ENCODE results near the gene PAGE2.
"Not testable (repeated sequence)": the region's sequence is repeated elsewhere in the genome, so short reads cannot be mapped to it uniquely, and the experiment has no call there.

PAGE2 gene, protein sequence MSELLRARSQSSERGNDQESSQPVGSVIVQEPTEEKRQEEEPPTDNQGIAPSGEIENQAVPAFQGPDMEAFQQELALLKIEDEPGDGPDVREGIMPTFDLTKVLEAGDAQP

DNA sequence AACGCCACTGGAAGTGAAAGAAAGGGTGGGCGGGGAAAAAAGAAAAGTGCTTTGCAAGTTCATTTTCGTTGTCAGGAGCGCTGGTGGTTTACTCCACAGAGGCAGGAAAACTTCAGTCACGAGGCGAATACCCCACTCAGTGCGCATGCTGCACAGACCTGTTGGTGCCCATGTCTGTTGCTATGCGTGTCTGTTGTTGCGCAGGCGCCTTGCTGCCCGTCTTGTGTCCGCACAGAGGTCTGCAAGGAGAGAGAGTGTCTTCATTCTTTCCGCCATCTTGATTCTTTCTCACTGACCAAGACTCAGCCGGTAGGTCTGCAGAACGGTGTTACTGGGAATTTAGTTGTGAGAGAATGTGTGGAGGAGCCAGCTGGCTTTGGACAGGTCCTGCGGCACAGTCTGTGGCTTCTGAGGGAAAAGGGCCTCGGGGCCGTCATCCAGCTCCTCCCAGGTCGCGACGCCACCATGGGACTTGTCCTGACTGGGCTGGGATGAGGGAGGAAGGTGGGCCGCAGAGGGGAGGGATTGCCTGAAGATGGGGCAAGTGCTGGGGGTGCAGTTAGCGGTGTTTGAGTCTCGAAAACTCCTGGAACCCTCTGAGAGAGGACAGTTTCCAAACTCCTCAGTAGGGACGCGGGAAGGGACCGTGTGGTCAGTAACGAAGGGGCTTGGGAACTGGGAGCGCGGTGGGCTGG lies at the start of gene PAGE2:
Gene PAGE2, plus strand, starts transcription at position 224 of the 695 bp plus-strand sequence. CDS start 1,003 bp downstream, outside the sequence.
- DNase-seq: no peak

DNA sequence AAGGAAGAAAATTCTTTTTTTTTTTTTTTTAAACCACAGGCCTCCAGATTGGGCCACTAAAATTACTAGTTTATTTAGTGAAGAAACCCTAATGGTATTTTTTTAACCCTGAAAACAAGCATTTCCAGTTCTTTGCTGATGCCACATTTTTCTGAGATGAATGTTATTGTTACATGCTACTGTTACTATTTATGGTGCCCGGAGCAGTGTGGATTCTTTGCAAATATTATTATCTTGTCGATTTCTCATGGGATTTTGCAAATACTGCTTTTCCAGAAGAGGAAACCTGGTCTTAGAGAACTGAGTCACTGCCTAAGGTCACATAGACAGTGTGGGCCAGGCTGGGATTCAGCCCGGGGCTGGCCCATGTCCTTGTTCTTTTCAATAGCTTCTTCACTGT lies 49.3 kb upstream of the PAGE2 start:
- DNase-seq: no peak

DNA sequence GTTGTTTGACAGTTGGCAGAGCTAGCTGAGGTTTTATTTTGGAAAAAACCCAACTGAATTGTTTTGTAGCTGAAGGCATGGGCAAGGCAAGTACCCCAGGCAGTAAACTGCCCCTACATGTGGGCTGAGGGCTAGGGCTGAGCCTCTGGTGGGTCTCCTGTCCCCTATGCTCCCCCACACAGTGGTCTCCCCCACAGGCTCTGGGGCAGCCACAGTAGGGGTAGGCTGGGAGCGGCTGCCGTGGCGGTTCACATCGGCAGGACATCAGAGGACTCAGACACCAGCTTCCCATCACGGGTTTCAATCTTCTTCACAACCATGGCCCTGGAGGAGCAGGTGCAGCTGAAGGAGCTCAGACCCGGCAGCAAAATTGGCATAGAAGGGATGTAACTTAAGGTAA lies 47.3 kb upstream of the PAGE2 start:
- no peak for DNase-seq

DNA sequence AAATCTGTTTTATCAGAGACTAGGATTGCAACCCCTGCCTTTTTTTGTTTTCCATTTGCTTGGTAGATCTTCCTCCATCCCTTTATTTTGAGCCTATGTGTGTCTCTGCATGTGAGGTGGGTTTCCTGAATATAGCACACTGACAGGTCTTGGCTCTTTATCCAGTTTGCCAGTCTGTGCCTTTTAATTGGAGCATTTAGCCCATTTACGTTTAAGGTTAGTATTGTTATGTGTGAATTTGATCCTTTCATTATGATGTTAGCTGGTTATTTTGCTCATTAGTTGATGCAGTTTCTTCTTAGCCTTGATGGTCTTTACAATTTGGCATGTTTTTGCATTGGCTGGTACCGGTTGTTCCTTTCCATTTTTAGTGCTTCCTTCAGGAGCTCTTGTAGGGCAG lies 38.2 kb upstream of the PAGE2 start:
- not testable (repeated sequence) for DNase-seq

DNA sequence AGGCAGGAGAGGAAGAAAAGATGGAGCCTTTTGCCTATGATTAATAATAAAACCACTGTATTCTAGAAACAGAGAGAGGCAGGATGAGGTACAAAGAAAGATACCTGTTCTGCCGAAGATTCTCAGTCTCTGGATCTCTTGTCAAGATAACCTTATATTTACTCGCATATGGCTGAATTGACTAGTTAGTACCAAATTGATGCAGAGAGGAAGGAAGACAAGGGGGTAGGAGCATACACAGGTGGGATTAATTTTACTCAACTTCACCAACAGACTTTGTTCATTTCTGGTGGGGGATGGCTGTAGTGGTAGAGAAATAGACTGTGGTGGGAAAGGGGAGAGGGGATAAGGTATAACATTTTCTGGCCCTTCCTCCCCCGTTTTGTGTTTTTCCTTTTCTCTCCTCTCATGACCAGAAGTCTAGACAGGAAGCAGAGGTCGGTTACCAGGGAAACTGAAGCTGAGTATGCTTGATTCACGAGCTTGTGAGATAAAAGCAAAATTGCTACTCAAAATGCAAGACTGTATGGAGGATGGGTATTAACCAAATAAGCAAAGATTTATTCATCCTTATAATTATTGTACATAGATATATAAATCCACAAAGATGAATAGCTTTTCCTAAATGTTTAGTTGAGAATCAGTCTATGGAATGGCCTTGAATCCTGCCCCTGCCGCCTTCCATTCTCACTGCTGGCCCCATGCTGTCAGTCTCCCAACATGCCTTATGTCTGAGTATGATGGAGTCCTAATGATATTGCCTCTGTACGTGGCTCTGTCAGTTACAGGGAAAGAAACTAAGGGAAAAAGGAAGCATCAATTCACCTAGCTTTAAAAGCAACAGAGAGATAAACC lies 31.8 kb upstream of the PAGE2 start:
- no peak for DNase-seq

DNA sequence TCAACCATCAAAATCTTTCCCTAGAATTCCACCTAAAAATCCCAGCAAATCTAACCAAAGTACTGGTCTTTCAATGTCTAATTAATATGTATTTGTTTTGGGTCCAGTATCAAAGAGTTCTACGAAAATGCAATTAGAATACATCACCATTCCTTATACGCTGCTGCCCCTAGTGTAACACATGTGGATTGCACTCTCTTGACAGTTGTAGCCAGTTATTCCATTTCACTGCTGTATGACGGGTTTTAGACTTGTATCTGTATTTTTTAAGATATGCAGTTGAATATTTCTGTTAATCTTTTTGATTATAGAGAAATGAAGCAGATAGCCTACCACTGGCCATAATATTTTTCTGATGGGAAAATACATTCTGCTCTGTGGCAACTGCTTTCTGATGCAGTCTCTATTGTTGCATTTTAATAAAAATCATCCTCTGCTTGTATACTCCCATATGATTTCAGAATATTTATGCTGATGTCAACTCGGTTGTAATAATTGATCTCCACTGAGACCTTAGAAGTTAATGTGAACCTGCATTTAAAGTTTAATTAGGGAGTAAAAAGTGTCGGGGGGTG lies 31.1 kb upstream of the PAGE2 start:
- DNase-seq: no peak

DNA sequence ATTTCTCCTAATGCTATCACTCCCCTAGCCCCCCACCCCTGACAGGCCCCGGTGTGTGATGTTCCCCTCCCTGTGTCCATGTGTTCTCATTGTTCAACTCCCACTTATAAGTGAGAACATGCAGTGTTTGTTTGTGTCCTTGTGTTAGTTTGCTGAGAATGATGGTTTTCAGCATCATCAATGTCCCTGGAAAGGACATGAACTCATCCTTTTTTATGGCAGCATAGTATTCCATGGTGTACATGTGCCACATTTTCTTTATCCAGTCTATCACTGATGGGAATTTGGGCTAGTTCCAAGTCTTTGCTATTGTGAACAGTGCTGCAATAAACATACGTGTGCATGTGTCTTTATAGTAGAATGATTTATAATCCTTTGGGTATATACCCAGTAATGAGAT lies 21.6 kb upstream of the PAGE2 start:
- DNase-seq: not testable (repeated sequence)

DNA sequence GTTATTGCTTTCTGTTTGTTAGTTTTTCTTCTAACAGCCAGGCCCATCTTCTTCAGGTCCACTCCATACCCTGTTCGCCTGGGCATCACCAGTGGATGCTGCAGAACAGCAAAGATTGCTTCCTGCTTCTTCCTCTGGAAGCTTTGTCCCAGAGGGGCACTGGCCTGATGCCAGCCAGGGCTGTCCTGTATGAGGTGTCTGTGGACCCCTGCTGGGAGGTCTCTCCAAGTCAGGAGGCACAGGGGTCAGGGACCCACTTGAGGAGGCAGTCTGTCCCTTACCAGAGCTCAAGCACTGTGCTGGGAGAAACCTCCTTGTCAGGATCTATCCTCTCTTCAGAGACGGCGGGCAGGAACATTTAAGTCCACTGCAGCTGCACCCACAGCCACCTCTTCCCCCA lies 16.5 kb upstream of the PAGE2 start:
- DNase-seq: no peak

DNA sequence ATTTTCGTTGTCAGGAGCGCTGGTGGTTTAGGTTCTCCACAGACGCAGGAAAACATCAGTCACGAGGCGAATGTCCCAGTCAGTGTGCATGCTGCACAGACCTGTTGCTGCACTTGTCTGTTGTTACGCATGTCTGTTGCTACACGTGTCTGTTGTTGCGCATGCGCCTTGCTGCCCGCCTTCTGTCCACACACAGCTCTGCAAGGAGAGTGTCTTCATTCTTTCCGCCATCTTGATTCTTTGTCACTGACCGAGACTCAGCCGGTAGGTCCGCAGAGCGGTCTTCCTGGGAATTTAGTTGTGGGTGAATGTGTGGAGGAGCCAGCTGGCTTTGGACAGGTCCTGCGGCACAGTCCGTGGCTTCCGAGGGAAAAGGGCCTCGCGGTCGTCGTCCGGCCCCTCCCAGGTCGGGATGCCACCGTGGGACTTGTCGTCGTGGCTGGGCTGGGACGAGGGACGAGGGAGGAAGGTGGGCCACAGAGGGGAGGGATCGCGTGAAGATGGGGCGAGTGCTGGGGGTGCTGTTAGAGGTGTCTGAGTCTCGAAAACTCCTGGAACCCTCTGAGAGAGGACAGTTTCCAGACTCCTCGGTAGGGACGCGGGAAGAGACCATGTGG lies 13.9 kb upstream of the PAGE2 start, which contains the start of gene PAGE2B:
Gene PAGE2B, plus strand, starts transcription at position 180 of the 617 bp plus-strand sequence. CDS start 1,012 bp downstream, outside the sequence.
- no peak for DNase-seq

DNA sequence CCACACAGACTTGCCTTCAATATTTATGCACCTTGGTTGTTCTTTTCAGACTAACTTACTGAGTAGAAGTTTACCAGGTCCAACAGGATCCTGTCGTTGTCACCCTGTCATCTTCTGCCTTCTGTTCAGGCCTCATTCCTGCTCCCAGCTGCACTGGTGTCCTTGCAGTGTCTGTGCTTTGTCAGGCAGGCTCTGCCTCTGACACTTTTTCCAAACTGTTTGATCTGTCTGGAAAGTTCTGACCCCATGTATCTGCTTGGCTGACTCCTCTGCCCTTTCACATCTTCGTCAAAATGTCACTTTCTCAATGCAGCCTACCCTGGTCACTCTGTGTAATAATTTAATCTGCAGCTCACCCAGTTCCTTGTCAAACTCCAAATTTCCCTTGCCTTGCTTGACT lies 9.9 kb downstream of the PAGE2 start:
- DNase-seq: no peak

DNA sequence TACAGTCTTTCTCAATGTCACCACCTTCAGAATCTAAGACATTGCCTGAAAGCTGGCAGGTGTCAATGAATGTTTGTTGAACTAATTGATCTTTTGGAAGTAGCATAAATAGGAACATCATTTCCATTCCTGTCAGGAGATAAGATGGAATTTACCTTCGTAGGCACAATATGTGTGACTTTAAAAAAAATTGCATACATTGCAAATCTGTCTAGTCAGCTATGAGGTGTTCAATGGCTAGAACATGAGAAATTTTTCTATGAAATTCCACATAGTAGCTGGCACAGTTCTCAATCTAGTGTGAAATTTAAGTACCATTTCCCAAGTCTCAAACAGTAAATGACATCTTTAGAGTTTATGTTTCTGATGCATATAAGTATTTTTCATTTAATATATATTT lies 10.3 kb downstream of the PAGE2 start:
- no peak for DNase-seq

DNA sequence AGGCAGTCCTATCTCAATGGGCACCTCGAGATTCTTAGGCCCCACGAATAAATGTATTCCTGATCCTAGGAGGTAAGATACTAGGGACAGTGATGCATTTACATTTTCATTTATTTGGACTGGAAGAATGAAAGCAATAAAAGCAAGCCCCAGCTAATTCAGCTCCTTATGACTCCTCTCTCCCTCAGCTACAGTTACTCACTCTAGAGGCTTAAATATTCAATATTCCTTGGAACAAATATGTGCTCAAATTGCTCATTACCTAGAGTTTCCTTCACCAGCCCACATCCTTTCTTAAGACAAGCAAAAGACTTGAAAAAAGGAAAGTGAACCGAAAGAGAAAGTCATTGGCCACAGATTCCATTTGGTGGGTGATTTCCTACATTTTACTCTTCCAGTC lies 13.9 kb downstream of the PAGE2 start:
- no peak for DNase-seq

DNA sequence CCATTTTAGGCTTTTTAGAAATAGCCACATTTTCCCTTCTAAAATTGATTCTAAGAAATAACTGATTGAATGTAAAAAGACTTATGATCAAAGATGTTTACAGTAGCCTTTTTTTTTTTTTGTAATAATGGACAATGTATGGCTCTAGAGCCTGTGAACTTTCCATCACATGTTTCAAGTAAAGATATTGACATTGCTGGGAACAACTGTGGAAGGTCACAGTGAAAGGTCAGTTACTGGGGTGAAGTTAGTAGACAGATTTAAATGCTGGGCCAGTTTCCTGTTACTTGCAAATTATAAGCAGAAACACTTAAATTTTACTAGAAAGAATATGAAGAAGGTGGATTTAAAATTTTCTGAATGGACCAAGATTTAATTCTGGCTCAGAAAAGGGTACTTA lies 18.4 kb downstream of the PAGE2 start:
- DNase-seq: no peak

DNA sequence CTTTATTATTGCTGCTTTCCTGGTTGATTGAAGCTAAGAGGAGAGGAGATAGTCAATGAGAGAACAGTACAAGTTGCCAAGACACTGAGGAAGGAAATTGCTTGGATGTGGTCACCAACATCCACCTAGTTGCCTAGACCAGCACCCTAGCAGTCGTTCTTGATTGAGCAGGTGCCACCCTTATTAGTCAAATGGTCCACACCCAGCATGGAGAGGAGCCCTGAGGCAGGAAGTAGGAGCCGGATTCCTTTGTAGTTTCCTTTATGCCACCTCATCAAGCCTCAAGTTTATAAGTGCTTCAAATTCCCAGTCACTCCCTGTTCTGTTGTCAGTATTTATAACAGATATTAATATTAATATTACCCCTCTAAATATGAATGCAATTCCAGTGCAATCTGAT lies 19.1 kb downstream of the PAGE2 start:
- DNase-seq: no peak

DNA sequence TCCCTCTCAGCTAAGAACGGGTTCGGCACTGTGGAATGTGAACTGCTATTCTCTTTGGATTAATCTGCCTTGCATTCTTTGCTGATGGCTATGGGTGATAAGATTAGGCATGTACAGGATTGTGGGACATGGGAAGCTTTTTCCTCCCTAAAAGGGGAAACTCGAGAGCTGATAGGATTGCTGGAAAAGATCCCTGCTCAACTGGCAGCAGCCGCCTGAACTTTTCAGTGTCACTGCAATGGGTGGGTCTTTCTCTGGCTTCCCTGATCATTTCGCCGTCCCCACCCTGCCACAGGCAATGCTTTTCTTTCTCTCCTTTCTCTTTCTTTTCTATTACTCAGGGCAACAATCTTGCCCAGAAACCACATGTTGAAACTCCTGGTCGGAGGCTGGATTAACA lies 20.5 kb downstream of the PAGE2 start:
- DNase-seq: no peak

DNA sequence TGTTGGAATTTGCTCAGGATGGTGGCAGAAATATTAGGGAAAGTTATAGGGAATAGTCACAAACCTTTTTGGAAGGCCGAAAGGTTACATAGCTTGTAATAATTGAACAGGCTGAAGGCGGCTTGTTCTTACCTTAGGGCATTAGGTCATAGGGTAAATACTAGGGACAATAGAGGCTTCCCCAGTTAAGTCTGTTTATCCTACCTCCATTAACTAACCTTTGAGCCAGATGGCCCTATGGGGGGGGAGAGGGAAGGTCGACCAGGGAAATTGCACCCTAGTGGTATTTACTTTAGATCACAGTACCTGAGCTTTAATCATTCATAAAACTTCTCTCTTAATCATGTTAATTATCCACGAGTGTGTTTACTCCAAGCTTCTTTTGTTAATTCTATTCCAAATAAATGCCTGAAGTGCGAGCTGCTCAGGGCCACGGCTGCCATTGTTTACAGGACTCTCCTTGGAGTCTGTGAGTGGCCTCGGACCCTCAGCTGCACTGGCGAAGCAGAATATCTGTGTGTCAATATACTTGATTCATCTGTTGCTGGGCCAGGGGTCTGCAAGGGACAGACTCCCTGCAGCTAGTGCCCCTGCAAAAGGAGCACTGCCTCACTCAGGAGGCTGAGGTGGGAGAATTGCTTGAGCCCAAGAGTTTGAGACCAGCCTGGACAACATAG lies 22.9 kb downstream of the PAGE2 start:
- no peak for DNase-seq

DNA sequence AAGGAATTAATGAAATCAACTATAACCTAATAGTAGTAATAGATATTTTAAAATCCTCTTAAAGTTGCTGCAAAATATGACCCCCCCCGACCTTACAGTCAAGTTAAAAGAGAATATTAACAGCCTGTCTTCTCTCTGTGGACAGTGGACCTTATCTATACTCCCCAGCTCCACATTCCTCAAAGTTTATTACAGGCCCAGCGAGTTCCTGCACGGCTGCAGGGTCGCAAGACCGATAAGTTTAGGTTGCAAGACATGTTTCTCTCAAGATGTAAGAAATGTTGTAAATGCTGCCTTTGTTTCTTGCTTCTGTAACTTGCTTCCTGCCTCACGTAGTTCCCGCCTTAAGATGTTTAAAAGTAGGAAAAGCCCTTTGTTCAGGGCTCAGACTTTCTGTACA lies 27.8 kb downstream of the PAGE2 start:
- not testable (repeated sequence) for DNase-seq

DNA sequence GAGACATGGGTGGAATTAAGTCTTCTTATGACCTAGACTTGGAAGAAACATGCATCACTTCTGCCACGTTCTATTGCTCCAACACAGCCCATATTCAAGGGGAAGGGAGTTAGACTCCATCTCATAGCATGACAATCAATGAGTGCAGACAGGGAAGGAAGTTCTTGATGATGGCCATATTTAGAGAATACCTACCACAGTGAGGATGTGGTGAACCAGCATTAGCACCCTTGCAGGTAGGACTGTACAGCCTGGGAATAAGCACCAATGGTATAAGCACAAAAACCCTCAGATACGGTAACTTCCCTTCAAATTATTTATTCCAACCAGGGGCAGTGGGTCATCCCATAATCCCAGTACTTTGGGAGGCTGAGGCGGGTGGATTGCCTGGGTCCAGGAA lies 29.8 kb downstream of the PAGE2 start:
- DNase-seq: no peak

DNA sequence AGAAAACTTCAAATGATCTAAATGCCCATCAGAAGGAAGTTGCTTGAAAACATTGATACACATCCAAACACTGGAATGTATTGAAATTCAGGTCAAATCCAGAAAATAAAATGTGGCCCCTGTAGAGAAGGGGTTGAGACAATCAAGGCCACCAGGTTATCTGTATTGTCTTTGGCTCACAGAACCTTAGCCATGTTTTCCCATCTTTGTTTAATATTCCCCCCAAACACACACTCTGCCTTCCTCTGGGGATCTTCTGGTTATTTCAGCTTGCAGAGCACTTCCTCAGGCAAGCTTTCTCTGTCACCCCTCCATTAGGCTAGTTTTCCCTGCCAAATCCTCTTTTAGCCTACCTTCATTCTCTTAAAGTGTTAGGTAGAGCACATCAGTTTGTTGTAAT lies 30.5 kb downstream of the PAGE2 start:
- no peak for DNase-seq

DNA sequence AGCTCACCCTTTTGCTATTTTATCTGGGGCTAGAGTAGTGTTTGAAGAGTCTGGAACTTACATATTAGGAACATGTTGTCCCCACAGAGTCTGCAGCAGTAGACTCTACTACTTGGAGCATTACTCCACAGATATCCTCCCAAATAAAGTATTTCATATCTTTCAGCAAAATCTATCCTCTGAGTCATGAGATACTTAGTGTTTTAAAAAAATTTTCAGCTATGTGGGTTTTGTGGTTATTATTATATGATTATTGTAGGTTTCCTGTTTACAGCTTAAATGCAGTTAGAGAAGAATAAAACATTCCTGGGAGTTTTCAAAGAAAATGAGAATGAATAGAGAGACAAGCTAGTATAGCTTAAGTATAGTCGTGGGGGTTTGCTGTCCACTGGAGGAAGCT lies 30.9 kb downstream of the PAGE2 start:
- DNase-seq: no peak

DNA sequence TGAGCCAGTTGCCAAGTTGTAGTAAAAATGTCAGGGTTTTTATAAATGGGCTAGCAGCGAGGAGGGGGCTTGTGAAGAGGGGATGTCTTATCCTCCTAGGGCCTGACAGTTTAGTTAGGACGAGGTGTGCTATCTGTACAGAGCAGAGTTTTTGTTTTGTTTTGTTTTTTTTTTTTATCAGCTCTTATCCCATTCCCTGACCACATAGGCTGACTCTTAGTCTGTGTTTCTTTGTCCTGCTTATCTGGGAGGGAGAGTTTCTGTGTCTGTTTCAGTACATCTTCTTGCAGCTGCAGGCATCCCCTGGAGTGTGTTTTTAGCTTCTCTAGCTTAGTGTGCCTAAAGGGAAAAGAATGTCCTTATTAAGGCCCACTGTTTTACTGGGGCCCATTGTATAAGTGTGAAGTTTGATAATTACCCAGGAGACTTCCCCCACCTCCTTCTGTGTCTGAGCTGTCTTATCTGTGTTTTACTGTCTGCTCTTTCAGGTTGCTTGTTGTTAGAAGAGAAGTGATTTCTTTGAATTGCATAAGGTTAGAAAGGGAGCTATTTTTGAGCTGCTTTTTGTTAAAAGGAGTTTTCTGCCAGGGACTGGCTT lies 32.0 kb downstream of the PAGE2 start:
- DNase-seq: no peak

DNA sequence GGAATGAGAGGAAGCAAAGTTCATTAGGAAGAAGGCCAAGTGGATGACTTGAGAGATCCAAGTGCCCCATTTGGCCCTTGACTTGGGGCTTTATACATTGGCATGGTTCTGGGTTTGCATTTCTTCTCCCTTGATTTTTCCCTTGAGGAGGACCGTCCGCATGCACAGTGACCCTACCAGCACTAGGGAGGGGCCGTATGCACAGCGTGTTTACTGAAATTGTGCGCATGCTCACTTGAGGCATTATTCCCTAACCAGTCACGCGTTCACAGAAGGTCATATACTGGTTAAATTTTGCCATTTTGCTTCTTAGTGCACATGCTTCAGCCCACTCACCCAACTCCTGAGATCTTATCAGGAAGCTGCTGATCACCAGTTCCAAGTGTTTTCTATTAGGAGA lies 35.1 kb downstream of the PAGE2 start:
- DNase-seq: no peak

Measured in NCI-H510A (cell line).